AG04450 (cell line): ENCODE data around the gene CBL. TPM values are rescaled to one million over a fixed set of nuclear protein-coding genes. Genes with fewer than 3 reads are reported as not detected.

ENCODE experiments used
- CTCF ChIA-PET: fragments of 300-600, 350-600 bp; formaldehyde crosslinking; extraction: SDS; loops from one replicate; lab custom pipeline; 2022; ENCODE audit warnings: antibody characterized with exemption, inconsistent platforms; lab: Charles Lee
- POLR2A ChIA-PET: fragments of 350-600 bp; formaldehyde crosslinking; extraction: SDS; loops from one replicate; lab custom pipeline; 2021; ENCODE audit warnings: antibody characterized with exemption, inconsistent platforms; lab: Yijun Ruan, JAX
- DNase-seq: peaks from one replicate; pipeline ENCODE4 v3.0.0-alpha.2; 2011; ENCODE audit warnings: low read depth, low spot score
- H3K27ac ChIP-seq: one replicate; pipeline ENCODE4 v1.5.1; 2012; ENCODE audit warnings: low read depth, low read length, control low read depth
- H3K27me3 ChIP-seq: one replicate; pipeline ENCODE4 v1.6.0; 2012; ENCODE audit warnings: low read length; ENCODE audit not compliant: control insufficient read depth, insufficient read depth
- H3K4me3 ChIP-seq: 2 replicates; pipeline ENCODE4 v1.5.1; 2011; ENCODE audit warnings: mild to moderate bottlenecking, low read depth, low read length, control low read depth
- H3K9me3 ChIP-seq: 2 replicates; pipeline ENCODE4 v1.5.1; 2012; ENCODE audit warnings: low read length; ENCODE audit not compliant: control insufficient read depth, insufficient read depth
- polyA plus RNA-seq: library from polyadenylated mRNA; depleted of rRNA; stranded (reverse); fragments of >200 nt; gene quantifications from 2 replicates; pipeline ENCODE4 v1.2.3, GENCODE V29; 2011
- TF ChIP-seq, protein P1 (sequence below): IDR thresholded peaks from 2 replicates; pipeline ENCODE4 v1.5.1; 2011; ENCODE audit warnings: low read depth, low read length, control low read depth, inconsistent platforms

CBL gene
- polyA plus RNA-seq, 1 experiment: 24.3 TPM

DNA sequence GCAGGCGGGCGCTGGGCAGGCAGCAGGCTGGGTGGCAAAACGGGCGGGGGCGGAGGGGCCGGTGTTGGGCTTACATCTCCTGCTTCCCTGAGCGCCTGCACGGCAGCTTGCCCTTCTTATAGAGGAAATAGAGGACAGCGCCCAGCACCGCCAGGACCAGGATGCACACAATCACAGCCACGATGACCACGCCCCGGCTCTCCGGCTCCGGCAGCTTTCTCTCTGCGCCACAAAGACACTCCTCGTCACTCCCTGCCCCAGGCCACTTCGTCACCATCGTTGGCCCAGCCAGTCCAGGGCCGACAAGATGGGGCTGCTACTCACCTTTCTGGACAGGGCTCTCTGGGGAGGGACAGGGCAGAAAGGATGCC lies 104.5 kb downstream of the CBL start:
- ChIA-PET POLR2A (interaction anchor here (0.6 kb wide), 1 partner anchor 186 kb away, joined by 6 read pairs; no protein-coding TSS in a partner anchor), CTCF (interaction anchor here (1.1 kb wide), 1 partner anchor 13 kb away, joined by 3 read pairs; no protein-coding TSS in a partner anchor)
- no peaks in the 10 kb centered on the region for H3K27me3 ChIP-seq
- no peak overlapping the region for H3K4me3 ChIP-seq
- DNase-seq: no peak
- TF ChIP-seq, protein P1, sequence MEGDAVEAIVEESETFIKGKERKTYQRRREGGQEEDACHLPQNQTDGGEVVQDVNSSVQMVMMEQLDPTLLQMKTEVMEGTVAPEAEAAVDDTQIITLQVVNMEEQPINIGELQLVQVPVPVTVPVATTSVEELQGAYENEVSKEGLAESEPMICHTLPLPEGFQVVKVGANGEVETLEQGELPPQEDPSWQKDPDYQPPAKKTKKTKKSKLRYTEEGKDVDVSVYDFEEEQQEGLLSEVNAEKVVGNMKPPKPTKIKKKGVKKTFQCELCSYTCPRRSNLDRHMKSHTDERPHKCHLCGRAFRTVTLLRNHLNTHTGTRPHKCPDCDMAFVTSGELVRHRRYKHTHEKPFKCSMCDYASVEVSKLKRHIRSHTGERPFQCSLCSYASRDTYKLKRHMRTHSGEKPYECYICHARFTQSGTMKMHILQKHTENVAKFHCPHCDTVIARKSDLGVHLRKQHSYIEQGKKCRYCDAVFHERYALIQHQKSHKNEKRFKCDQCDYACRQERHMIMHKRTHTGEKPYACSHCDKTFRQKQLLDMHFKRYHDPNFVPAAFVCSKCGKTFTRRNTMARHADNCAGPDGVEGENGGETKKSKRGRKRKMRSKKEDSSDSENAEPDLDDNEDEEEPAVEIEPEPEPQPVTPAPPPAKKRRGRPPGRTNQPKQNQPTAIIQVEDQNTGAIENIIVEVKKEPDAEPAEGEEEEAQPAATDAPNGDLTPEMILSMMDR: no peak
- H3K9me3 ChIP-seq: no peaks in the 10 kb centered on the region
- H3K27ac ChIP-seq: no peak overlapping the region

DNA sequence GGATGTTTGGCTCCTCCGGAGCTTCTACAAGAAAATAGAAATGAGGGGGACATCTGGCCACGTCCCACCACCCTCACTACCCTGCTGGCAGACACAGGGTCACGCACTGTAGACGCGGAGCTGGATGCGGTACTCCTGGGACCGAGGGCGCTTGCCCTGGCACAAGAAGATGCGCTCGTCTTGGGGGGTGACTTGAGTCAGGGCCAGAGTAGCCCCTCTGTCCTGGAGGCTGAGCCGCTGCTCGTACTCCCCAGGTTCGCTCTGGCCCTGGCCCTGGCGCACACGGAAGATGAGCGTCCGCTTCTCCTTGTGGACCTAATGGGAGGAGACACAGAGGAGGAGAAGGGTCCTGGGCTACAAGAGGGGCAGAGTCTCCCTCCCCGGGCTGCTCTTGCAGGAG lies 108.6 kb downstream of the CBL start:
- ChIA-PET CTCF (interaction anchor here (0.8 to 1.3 kb wide), 5 partner anchors 9 to 109 kb away, joined by 3 to 6 read pairs (median 4); partner anchors contain the start of gene CBL), POLR2A (no interaction called here)
- no peaks in the 10 kb centered on the region for H3K27me3 ChIP-seq

DNA sequence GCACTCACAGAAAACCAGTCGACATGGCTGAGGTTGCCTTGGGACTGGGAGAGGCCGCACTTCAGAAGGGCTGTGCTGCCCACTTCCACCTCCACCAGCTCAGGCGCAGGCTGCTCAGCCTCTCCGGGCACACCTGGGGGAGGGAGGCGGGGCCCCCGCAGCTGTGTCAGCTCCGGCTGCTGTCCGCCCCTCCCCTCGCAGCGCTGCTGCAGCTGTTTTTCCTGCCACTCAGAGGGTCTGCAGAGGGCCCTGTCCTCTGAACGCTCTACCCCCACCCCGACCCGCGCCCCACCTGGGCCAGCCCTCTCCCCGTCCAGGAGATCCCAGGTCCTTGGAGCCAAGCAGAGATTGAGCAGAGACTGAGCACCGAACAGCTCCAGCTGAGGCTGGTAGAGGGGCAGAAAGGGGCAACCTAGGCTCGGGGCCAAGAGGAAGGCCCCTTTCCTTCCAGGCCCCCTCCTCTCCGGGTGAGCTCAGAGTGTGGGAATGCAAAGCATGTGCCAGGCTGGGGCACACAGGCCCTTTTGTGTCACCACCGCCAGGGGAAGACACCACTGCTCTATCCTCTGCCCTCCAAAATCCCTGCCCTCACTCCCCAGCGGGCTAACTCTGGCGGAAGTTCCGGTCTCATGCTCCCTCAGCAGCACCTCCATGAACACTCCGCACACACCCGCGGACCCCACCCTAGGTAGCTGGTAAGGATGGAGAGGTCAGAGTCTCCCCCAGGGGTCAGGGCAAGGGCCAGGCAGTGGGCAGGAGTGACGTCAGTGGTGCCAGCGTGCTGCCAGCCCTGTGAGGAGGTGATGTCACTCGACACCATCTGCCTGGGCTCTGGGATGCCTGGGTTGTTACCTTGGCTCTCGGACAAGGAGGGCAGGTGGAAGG lies 109.2 kb downstream of the CBL start:
- Histone ChIP-seq H3K9me3 (no peaks in the 10 kb centered on the region; the same call in 1 of the 2 replicates), H3K27ac (no peak overlapping the region), H3K27me3 (no peaks in the 10 kb centered on the region), H3K4me3 (peak overlapping the region; percentile 71)
- TF ChIP-seq, protein P1: no peak
- ChIA-PET POLR2A (interaction anchor here (1.1 to 2.6 kb wide), 2 partner anchors 18 to 23 kb away, joined by 3 to 32 read pairs; no protein-coding TSS in a partner anchor), CTCF (interaction anchor here (0.6 to 1.3 kb wide), 7 partner anchors 8 to 110 kb away, joined by 3 to 8 read pairs (median 4); partner anchors contain the start of gene CBL)
- no peak for DNase-seq

More for the DNA sequence above, 108.6 kb downstream of the CBL start:
- H3K9me3 ChIP-seq: no peaks in the 10 kb centered on the region; the same call in 1 of the 2 replicates
- TF ChIP-seq, protein P1: no peak
- peak overlapping the region; percentile 71; the same call in 1 of the 2 replicates for H3K4me3 ChIP-seq
- DNase-seq: no peak
- H3K27ac ChIP-seq: no peak overlapping the region

DNA sequence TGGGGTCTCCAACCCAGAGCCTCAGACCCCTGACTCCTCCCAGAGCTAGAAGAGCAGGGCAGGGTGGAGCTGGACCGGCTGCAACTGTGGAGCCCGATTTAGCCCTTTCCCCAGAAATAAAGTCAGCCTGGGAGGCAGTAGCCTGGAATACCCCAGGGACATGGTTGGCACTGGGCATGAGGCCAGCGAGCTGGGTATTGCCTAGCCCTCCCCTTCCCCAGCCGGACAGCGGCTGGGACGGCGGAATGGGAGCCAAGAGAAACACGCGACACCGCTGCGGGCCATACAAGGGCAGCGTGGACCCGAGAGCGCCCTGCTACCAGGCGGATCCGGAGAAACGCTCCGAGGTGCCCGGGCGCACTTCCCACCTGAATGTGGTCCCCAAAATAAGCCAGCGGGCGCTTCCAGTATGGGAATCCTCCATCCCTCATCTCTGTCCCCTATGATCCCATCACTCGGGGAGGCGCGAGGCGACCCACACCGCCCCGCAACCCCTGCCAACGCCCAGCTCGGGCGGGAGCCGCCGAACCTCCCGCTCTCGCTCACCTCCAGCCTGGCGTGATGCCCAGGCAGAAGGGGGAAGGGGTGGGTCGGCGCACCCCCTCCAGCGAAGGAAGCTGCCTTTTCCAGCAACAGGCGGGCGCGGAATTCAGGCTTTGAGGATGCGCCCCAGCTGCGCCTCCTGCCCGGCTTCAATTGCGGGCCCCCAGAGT lies 110.0 kb downstream of the CBL start:
- POLR2A ChIA-PET: interaction anchor here (0.7 to 2.6 kb wide), 5 partner anchors 18 to 195 kb away, joined by 3 to 32 read pairs (median 5); partner anchors contain the start of genes HINFP and RNF26
- CTCF ChIA-PET: interaction anchor here (0.6 to 8.8 kb wide), 6 partner anchors 7 to 61 kb away, joined by 3 to 161 read pairs (median 5); partner anchors contain the start of gene C1QTNF5
- Histone ChIP-seq H3K9me3 (no peaks in the 10 kb centered on the region; the same call in 1 of the 2 replicates), H3K27ac (peak overlapping the region; percentile 31), H3K4me3 (peak overlapping the region; percentile 71), H3K27me3 (no peaks in the 10 kb centered on the region)
- TF ChIP-seq, protein P1: no peak
- DNase-seq: no peak
